ENCODE data around the gene SMURF2. TPM values are rescaled to one million over a fixed set of nuclear protein-coding genes. Genes with fewer than 3 reads are reported as not detected.

Gene SMURF2
- polyA plus RNA-seq, 2 of the 4 experiments (the other 2 are of a cell fraction), result 16.7 to 26.3 TPM

GRCh38 chr17:64503821-64504768 lies 158.0 kb downstream of the SMURF2 start:
- H3K9me3 ChIP-seq, result no peaks in the 10 kb centered on the region
- DNase-seq (ENCODE audit: low read depth in 1 of 2, low spot score in 1 of 2), result no peak
- H3K4me3 ChIP-seq, result peak overlapping the region; percentile 91
- H3K4me1 ChIP-seq, result peaks cover 53% of the 10 kb centered on the region
- peak overlapping the region; percentile 96 to 97; a peak in 4 of 6 replicates for H3K27ac ChIP-seq
- ChIA-PET POLR2A (interaction anchor here (4.2 kb wide), 1 partner anchor 7 kb away, joined by 132 read pairs; the partner anchor contains the start of gene POLG2), CTCF (interaction anchor here (0.7 to 4.9 kb wide), 6 partner anchors 8 to 145 kb away, joined by 3 to 42 read pairs (median 15); partner anchors contain the start of gene POLG2)
- no peak for FAIRE-seq
- no peak for ATAC-seq
- peak overlapping the region; percentile 93 for H3K4me2 ChIP-seq
- WGBS (ENCODE audit: missing lambda C conversion rate), result 42% methylated on average over 7 of the region's 7 CpGs
- 0 out of 5 replicates have a peak, but pooled peaks of 1 of the 2 experiments have one; percentile 4 for TF ChIP-seq JUN (IDR thresholded peaks at IDR 0.05)
- TF ChIP-seq HOXA7 (CRISPR knock-in tag; IDR thresholded peaks at IDR 0.05), result 0 out of 2 replicates have a peak, but pooled peaks have one; percentile 71
- peak; percentile 47; the same call in 1 of the 2 replicates for TF ChIP-seq HOXB5 (CRISPR knock-in tag; IDR thresholded peaks at IDR 0.05)
- TF ChIP-seq EHMT2 (IDR thresholded peaks at IDR 0.05; ENCODE audit: low read depth), result no peak
- TF ChIP-seq POLR2AphosphoS2 (conservative IDR thresholded peaks at IDR 0.05; ENCODE audit: low read length), result 0 out of 2 replicates have a peak, but pooled peaks have one; percentile 21
- no peak for TF ChIP-seq FOSL2 (IDR thresholded peaks at IDR 0.05)
- TF ChIP-seq FOSL2 (CRISPR knock-in tag; IDR thresholded peaks at IDR 0.05), result 0 out of 2 replicates have a peak, but pooled peaks have one; percentile 9
- peak; percentile 60; the same call in 1 of the 2 replicates for TF ChIP-seq RARB (CRISPR knock-in tag; IDR thresholded peaks at IDR 0.05)
- TF ChIP-seq, protein P1, sequence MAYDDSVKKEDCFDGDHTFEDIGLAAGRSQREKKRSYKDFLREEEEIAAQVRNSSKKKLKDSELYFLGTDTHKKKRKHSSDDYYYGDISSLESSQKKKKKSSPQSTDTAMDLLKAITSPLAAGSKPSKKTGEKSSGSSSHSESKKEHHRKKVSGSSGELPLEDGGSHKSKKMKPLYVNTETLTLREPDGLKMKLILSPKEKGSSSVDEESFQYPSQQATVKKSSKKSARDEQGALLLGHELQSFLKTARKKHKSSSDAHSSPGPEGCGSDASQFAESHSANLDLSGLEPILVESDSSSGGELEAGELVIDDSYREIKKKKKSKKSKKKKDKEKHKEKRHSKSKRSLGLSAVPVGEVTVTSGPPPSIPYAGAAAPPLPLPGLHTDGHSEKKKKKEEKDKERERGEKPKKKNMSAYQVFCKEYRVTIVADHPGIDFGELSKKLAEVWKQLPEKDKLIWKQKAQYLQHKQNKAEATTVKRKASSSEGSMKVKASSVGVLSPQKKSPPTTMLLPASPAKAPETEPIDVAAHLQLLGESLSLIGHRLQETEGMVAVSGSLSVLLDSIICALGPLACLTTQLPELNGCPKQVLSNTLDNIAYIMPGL (CRISPR knock-in tag; IDR thresholded peaks at IDR 0.05; ENCODE audit: borderline replicate concordance), result no peak
- TF ChIP-seq HDAC2 (IDR thresholded peaks at IDR 0.05), result no peak
- no peak for TF ChIP-seq MAFK (IDR thresholded peaks at IDR 0.05; ENCODE audit: partially characterized antibody)

GRCh38 chr17:64503341-64503740 lies 158.8 kb downstream of the SMURF2 start:
- Histone ChIP-seq H3K4me2 (peak overlapping the region; percentile 93), H3K27ac (no peak overlapping the region), H3K4me3 (peak overlapping the region; percentile 91; the same call in 2 of the 3 replicates), H3K9me3 (no peaks in the 10 kb centered on the region), H3K4me1 (peaks cover 53% of the 10 kb centered on the region)
- ChIA-PET POLR2A (no interaction called here), CTCF (interaction anchor here (0.7 to 4.9 kb wide), 5 partner anchors 12 to 83 kb away, joined by 3 to 42 read pairs (median 10); no protein-coding TSS in a partner anchor)
- no peak for ATAC-seq
- DNase-seq (ENCODE audit: low read depth in 1 of 2, low spot score in 1 of 2), result no peak
- 0 out of 2 replicates have a peak, but pooled peaks have one; percentile 38 for TF ChIP-seq TP53 (CRISPR knock-in tag; IDR thresholded peaks at IDR 0.05)
- no peak for TF ChIP-seq SREBF2 (IDR thresholded peaks at IDR 0.05)
- 91% methylated on average over 5 of the region's 5 CpGs for WGBS (ENCODE audit: missing lambda C conversion rate)
- no peak for FAIRE-seq

GRCh38 chr17:64502809-64503208 lies 159.3 kb downstream of the SMURF2 start:
- DNase-seq (ENCODE audit: low read depth in 1 of 2, low spot score in 1 of 2), result no peak
- 94% methylated on average over 2 of the region's 2 CpGs for WGBS (ENCODE audit: missing lambda C conversion rate)
- ChIA-PET POLR2A (no interaction called here), CTCF (interaction anchor here (1.8 to 2.1 kb wide), 2 partner anchors 10 to 83 kb away, joined by 6 to 10 read pairs; no protein-coding TSS in a partner anchor)
- ATAC-seq, result no peak
- no peak for FAIRE-seq
- Histone ChIP-seq H3K4me2 (no peak overlapping the region; the same call in 2 of the 3 replicates), H3K27ac (no peak overlapping the region), H3K4me3 (no peak overlapping the region), H3K4me1 (peaks cover 56% of the 10 kb centered on the region), H3K9me3 (no peaks in the 10 kb centered on the region)
- TF ChIP-seq, protein P2, sequence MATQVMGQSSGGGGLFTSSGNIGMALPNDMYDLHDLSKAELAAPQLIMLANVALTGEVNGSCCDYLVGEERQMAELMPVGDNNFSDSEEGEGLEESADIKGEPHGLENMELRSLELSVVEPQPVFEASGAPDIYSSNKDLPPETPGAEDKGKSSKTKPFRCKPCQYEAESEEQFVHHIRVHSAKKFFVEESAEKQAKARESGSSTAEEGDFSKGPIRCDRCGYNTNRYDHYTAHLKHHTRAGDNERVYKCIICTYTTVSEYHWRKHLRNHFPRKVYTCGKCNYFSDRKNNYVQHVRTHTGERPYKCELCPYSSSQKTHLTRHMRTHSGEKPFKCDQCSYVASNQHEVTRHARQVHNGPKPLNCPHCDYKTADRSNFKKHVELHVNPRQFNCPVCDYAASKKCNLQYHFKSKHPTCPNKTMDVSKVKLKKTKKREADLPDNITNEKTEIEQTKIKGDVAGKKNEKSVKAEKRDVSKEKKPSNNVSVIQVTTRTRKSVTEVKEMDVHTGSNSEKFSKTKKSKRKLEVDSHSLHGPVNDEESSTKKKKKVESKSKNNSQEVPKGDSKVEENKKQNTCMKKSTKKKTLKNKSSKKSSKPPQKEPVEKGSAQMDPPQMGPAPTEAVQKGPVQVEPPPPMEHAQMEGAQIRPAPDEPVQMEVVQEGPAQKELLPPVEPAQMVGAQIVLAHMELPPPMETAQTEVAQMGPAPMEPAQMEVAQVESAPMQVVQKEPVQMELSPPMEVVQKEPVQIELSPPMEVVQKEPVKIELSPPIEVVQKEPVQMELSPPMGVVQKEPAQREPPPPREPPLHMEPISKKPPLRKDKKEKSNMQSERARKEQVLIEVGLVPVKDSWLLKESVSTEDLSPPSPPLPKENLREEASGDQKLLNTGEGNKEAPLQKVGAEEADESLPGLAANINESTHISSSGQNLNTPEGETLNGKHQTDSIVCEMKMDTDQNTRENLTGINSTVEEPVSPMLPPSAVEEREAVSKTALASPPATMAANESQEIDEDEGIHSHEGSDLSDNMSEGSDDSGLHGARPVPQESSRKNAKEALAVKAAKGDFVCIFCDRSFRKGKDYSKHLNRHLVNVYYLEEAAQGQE (IDR thresholded peaks at IDR 0.05), result peak; percentile 30
- TF ChIP-seq PBX3 (IDR thresholded peaks at IDR 0.05), result no peak
- TF ChIP-seq, protein P1 (CRISPR knock-in tag; IDR thresholded peaks at IDR 0.05; ENCODE audit: borderline replicate concordance), result 0 out of 2 replicates have a peak, but pooled peaks have one; percentile 15
